ENCODE measurements around the gene DYNLT1. TPM values are rescaled to one million over a fixed set of nuclear protein-coding genes. Genes with fewer than 3 reads are reported as not detected.

The DYNLT1 gene
- polyA plus RNA-seq, 4 donors, result 114 to 451 (median 307) TPM

GRCh38 chr6:158669145-158670035 lies 24.8 kb upstream of the DYNLT1 start:
- Histone ChIP-seq H3K36me3 (ENCODE audit: control insufficient read depth in 3 of 3, insufficient read depth in 2 of 3, low read depth in 1 of 3, low read length in 3 of 3) (peaks cover 0 to 6% (median 0%) of the 10 kb centered on the region in 3 donors), H3K27ac (ENCODE audit: low read depth in 1 of 3, low read length in 2 of 3) (no peak overlapping the region), H3K27me3 (ENCODE audit: control insufficient read depth in 3 of 3, insufficient read depth in 3 of 3, low read length in 3 of 3) (no peaks in the 10 kb centered on the region), H3K4me1 (ENCODE audit: control insufficient read depth in 3 of 3, insufficient read depth in 2 of 3, low read depth in 1 of 3, low read length in 2 of 3) (no peaks in the 10 kb centered on the region), H3K9me3 (ENCODE audit: control insufficient read depth in 2 of 2, insufficient read depth in 1 of 2, low read depth in 1 of 2, low read length in 1 of 2) (no peaks in the 10 kb centered on the region), H3K4me3 (ENCODE audit: low read depth in 1 of 3, low read length in 3 of 3) (no peak overlapping the region)
- no peak for DNase-seq
- 83% methylated on average over 7 of the region's 7 CpGs for WGBS, 3 donors
- no peak for FAIRE-seq

DNA sequence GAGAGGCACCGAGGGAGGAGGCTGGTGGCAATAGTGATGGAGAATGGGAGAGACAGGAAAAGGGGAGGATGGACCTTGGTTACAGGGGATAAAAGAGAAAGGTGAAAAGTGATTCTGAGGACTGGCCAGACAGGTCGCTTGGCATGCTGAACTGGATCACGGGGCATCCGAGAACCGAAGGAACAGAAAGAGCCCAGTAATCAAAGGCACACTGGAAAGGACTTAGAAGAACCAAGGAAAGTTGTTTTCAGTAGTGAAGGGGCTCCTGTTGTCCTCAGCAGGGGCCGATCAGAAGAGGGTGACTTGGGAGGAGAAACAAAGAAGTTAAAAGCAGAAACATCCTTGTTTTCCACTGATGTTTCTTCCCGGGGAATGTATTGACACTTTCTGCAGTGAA lies 24.2 kb upstream of the DYNLT1 start:
- Histone ChIP-seq H3K4me3 (ENCODE audit: low read depth in 1 of 3, low read length in 3 of 3) (no peak overlapping the region), H3K36me3 (ENCODE audit: control insufficient read depth in 3 of 3, insufficient read depth in 2 of 3, low read depth in 1 of 3, low read length in 3 of 3) (peaks cover 0 to 6% (median 0%) of the 10 kb centered on the region in 3 donors), H3K9me3 (ENCODE audit: control insufficient read depth in 2 of 2, insufficient read depth in 1 of 2, low read depth in 1 of 2, low read length in 1 of 2) (no peaks in the 10 kb centered on the region), H3K27me3 (ENCODE audit: control insufficient read depth in 3 of 3, insufficient read depth in 3 of 3, low read length in 3 of 3) (no peaks in the 10 kb centered on the region), H3K27ac (ENCODE audit: low read depth in 1 of 3, low read length in 2 of 3) (no peak overlapping the region), H3K4me1 (ENCODE audit: control insufficient read depth in 3 of 3, insufficient read depth in 2 of 3, low read depth in 1 of 3, low read length in 2 of 3) (no peaks in the 10 kb centered on the region)
- FAIRE-seq (no peak), DNase-seq (no peak)
- 84 to 87% (median 85%) methylated on average over 7 of the region's 7 CpGs for WGBS, 3 donors

- no peak overlapping the region for H3K4me3 ChIP-seq (ENCODE audit: low read depth in 1 of 3, low read length in 3 of 3)
- DNase-seq (no peak), FAIRE-seq (no peak)
- H3K27me3 ChIP-seq (ENCODE audit: control insufficient read depth in 3 of 3, insufficient read depth in 3 of 3, low read length in 3 of 3), result no peaks in the 10 kb centered on the region
- peaks cover 0 to 6% (median 0%) of the 10 kb centered on the region in 3 donors for H3K36me3 ChIP-seq (ENCODE audit: control insufficient read depth in 3 of 3, insufficient read depth in 2 of 3, low read depth in 1 of 3, low read length in 3 of 3)
- 87 to 94% (median 89%) methylated on average over 8 of the region's 8 CpGs for WGBS, 3 donors
- H3K27ac ChIP-seq (ENCODE audit: low read depth in 1 of 3, low read length in 2 of 3), result peak overlapping the region in 1 of 3 donors; percentile 35
- no peaks in the 10 kb centered on the region for H3K4me1 ChIP-seq (ENCODE audit: control insufficient read depth in 3 of 3, insufficient read depth in 2 of 3, low read depth in 1 of 3, low read length in 2 of 3)
- H3K9me3 ChIP-seq (ENCODE audit: control insufficient read depth in 2 of 2, insufficient read depth in 1 of 2, low read depth in 1 of 2, low read length in 1 of 2), result no peaks in the 10 kb centered on the region
Measured at GRCh38 chr6:158667360-158667981, 22.9 kb upstream of the DYNLT1 start.

- WGBS, 3 donors, result 83 to 87% (median 84%) methylated on average over 14 of the region's 14 CpGs
- Histone ChIP-seq H3K4me3 (ENCODE audit: low read depth in 1 of 3, low read length in 3 of 3) (no peak overlapping the region), H3K4me1 (ENCODE audit: control insufficient read depth in 3 of 3, insufficient read depth in 2 of 3, low read depth in 1 of 3, low read length in 2 of 3) (no peaks in the 10 kb centered on the region), H3K27ac (ENCODE audit: low read depth in 1 of 3, low read length in 2 of 3) (peak overlapping the region in 1 of 3 donors; percentile 7), H3K27me3 (ENCODE audit: control insufficient read depth in 3 of 3, insufficient read depth in 3 of 3, low read length in 3 of 3) (no peaks in the 10 kb centered on the region), H3K36me3 (ENCODE audit: control insufficient read depth in 3 of 3, insufficient read depth in 2 of 3, low read depth in 1 of 3, low read length in 3 of 3) (peaks cover 0 to 6% (median 0%) of the 10 kb centered on the region in 3 donors), H3K9me3 (ENCODE audit: control insufficient read depth in 2 of 2, insufficient read depth in 1 of 2, low read depth in 1 of 2, low read length in 1 of 2) (no peaks in the 10 kb centered on the region)
- FAIRE-seq (no peak), DNase-seq (peak in 1 of 2 donors; percentile 41)
Measured at GRCh38 chr6:158666628-158667359, 22.3 kb upstream of the DYNLT1 start.

DNA sequence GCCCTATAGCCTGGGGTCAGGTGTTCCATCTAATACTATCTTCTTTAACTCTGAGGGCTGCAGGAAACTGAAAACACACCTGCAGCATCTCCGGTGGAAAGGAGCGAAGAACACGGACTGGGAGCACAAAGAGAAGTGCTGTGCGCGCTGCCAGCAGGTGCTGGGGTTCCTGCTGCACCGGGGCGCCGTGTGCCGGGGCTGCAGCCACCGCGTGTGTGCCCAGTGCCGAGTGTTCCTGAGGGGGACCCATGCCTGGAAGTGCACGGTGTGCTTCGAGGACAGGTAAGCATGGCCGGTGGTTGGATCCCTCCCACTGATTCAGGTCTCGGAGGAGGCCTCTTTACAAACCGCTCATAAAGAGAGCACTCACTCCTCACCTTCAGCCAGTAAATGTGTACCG lies 20.8 kb upstream of the DYNLT1 start:
- no peak for FAIRE-seq
- DNase-seq, result no peak

GRCh38 chr6:158663625-158664165 lies 19.2 kb upstream of the DYNLT1 start:
- DNase-seq (peak in 1 of 2 donors; percentile 60), FAIRE-seq (no peak)
- Histone ChIP-seq H3K36me3 (ENCODE audit: control insufficient read depth in 3 of 3, insufficient read depth in 2 of 3, low read depth in 1 of 3, low read length in 3 of 3) (peaks cover 0 to 5% (median 0%) of the 10 kb centered on the region in 3 donors), H3K4me3 (ENCODE audit: low read depth in 1 of 3, low read length in 3 of 3) (no peak overlapping the region), H3K4me1 (ENCODE audit: control insufficient read depth in 3 of 3, insufficient read depth in 2 of 3, low read depth in 1 of 3, low read length in 2 of 3) (peaks cover 0 to 6% (median 0%) of the 10 kb centered on the region in 3 donors), H3K27ac (ENCODE audit: low read depth in 1 of 3, low read length in 2 of 3) (peak overlapping the region in 1 of 3 donors; percentile 13), H3K27me3 (ENCODE audit: control insufficient read depth in 3 of 3, insufficient read depth in 3 of 3, low read length in 3 of 3) (no peaks in the 10 kb centered on the region), H3K9me3 (ENCODE audit: control insufficient read depth in 2 of 2, insufficient read depth in 1 of 2, low read depth in 1 of 2, low read length in 1 of 2) (no peaks in the 10 kb centered on the region)
- WGBS, 3 donors, result 28 to 42% (median 41%) methylated on average over 11 of the region's 11 CpGs

More for the DNA sequence above, 20.8 kb upstream of the DYNLT1 start:
- H3K4me1 ChIP-seq (ENCODE audit: control insufficient read depth in 3 of 3, insufficient read depth in 2 of 3, low read depth in 1 of 3, low read length in 2 of 3), result peaks cover 0 to 5% (median 0%) of the 10 kb centered on the region in 3 donors
- no peaks in the 10 kb centered on the region for H3K27me3 ChIP-seq (ENCODE audit: control insufficient read depth in 3 of 3, insufficient read depth in 3 of 3, low read length in 3 of 3)
- peaks cover 0 to 6% (median 0%) of the 10 kb centered on the region in 3 donors for H3K36me3 ChIP-seq (ENCODE audit: control insufficient read depth in 3 of 3, insufficient read depth in 2 of 3, low read depth in 1 of 3, low read length in 3 of 3)
- WGBS, 3 donors, result 93 to 96% (median 96%) methylated on average over 18 of the region's 18 CpGs
- no peak overlapping the region for H3K4me3 ChIP-seq (ENCODE audit: low read depth in 1 of 3, low read length in 3 of 3)
- H3K9me3 ChIP-seq (ENCODE audit: control insufficient read depth in 2 of 2, insufficient read depth in 1 of 2, low read depth in 1 of 2, low read length in 1 of 2), result no peaks in the 10 kb centered on the region
- no peak overlapping the region for H3K27ac ChIP-seq (ENCODE audit: low read depth in 1 of 3, low read length in 2 of 3)

DNA sequence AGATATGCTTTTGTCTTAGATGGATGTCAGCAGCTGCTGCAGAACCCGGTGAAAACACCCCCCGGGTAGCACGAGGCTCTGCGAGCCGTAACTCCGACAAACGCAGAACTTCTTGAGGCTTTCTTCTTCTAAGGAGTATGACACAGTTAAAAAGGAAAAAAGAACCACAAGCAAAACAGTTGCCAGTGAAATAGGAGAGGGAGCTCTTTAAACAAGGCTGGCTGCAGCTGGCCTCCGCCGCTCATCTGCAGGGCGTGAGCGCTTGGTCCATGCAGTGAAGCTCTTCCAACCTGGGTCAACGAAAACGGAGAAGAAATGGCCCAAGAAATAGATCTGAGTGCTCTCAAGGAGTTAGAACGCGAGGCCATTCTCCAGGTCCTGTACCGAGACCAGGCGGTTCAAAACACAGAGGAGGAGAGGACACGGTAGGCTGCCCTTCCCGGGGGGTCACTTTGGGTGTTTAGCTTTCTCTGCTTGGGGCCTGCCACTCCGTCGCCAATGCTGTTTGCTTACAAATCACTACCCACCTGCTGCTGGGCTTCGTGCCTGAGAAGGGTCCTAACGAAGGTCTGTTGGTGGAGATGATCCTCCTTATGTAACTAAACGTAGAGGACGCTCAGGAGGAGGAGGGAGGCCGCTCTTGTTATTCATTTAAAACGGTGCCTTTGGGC lies 18.5 kb upstream of the DYNLT1 start:
- 63 to 87% (median 79%) methylated on average over 27 of the region's 27 CpGs for WGBS, 3 donors
- H3K4me1 ChIP-seq (ENCODE audit: control insufficient read depth in 3 of 3, insufficient read depth in 2 of 3, low read depth in 1 of 3, low read length in 2 of 3), result peaks cover 0 to 6% (median 0%) of the 10 kb centered on the region in 3 donors
- FAIRE-seq, result no peak
- H3K9me3 ChIP-seq (ENCODE audit: control insufficient read depth in 2 of 2, insufficient read depth in 1 of 2, low read depth in 1 of 2, low read length in 1 of 2), result no peaks in the 10 kb centered on the region
- H3K27ac ChIP-seq (ENCODE audit: low read depth in 1 of 3, low read length in 2 of 3), result peak overlapping the region in 1 of 3 donors; percentile 48
- DNase-seq, result no peak
- H3K4me3 ChIP-seq (ENCODE audit: low read depth in 1 of 3, low read length in 3 of 3), result no peak overlapping the region
- no peaks in the 10 kb centered on the region for H3K27me3 ChIP-seq (ENCODE audit: control insufficient read depth in 3 of 3, insufficient read depth in 3 of 3, low read length in 3 of 3)
- H3K36me3 ChIP-seq (ENCODE audit: control insufficient read depth in 3 of 3, insufficient read depth in 2 of 3, low read depth in 1 of 3, low read length in 3 of 3), result peaks cover 0 to 4% (median 0%) of the 10 kb centered on the region in 3 donors
